Mesenchymal stem cell (in vitro differentiated cells and primary cell): ENCODE data around the gene PAK4.

ENCODE experiments used
- DNase-seq: peaks from one replicate; pipeline ENCODE4 v3.0.0-alpha.2; 2013
- H2AFZ ChIP-seq: one replicate; pipeline ENCODE4 v1.6.1; 2013; ENCODE audit warnings: low read depth, mild to moderate bottlenecking, control low read depth, inconsistent platforms, low read length, moderate library complexity
- H2AK5ac ChIP-seq: 2 replicates; pipeline ENCODE4 v1.6.1; 2013; ENCODE audit warnings: low read length, moderate library complexity, mild to moderate bottlenecking, inconsistent platforms; ENCODE audit not compliant: severe bottlenecking
- H2BK120ac ChIP-seq: one replicate; pipeline ENCODE4 v1.6.1; 2013; ENCODE audit warnings: low read depth, mild to moderate bottlenecking, inconsistent platforms, low read length, moderate library complexity
- H2BK12ac ChIP-seq, 2 experiments: one replicate each; pipeline ENCODE4 v1.6.1; 2013; ENCODE audit warnings: inconsistent platforms in 2 of 2, low read length in 2 of 2, mild to moderate bottlenecking in 2 of 2, moderate library complexity in 2 of 2, control low read depth in 1 of 2
- H2BK15ac ChIP-seq: one replicate; pipeline ENCODE4 v1.6.1; 2013; ENCODE audit warnings: mild to moderate bottlenecking, low read depth, inconsistent platforms; ENCODE audit not compliant: poor library complexity, severe bottlenecking
- H2BK5ac ChIP-seq: 2 replicates; pipeline ENCODE4 v1.6.1; 2013; ENCODE audit warnings: low read depth, mild to moderate bottlenecking, low read length, control low read depth, inconsistent platforms; ENCODE audit not compliant: poor library complexity, severe bottlenecking
- H3K14ac ChIP-seq, 2 experiments: one replicate each; pipeline ENCODE4 v1.6.1; 2013; ENCODE audit warnings: inconsistent platforms in 2 of 2, low read length in 2 of 2, control low read depth in 1 of 2, mild to moderate bottlenecking in 1 of 2, moderate library complexity in 1 of 2
- H3K18ac ChIP-seq, 2 experiments: one replicate each; pipeline ENCODE4 v1.6.1; 2013; ENCODE audit warnings: inconsistent platforms in 2 of 2, low read length in 2 of 2, control low read depth in 1 of 2, low read depth in 1 of 2, mild to moderate bottlenecking in 1 of 2
- H3K23ac ChIP-seq, 2 experiments: one replicate each; pipeline ENCODE4 v1.6.1; 2013; ENCODE audit warnings: inconsistent platforms in 2 of 2, low read length in 2 of 2, mild to moderate bottlenecking in 2 of 2, moderate library complexity in 2 of 2, control low read depth in 1 of 2
- H3K27ac ChIP-seq: 2 replicates; pipeline ENCODE4 v1.5.1; 2013; ENCODE audit warnings: mild to moderate bottlenecking, moderate library complexity, low read length, control low read depth, inconsistent platforms; ENCODE audit not compliant: poor library complexity, severe bottlenecking
- H3K27me3 ChIP-seq, 2 experiments: 2 replicates each; pipeline versions ENCODE4 v1.6.1 to v1.7.0; 2013; ENCODE audit warnings: low read length in 2 of 2, mild to moderate bottlenecking in 2 of 2, moderate library complexity in 2 of 2, control low read depth in 1 of 2, inconsistent platforms in 1 of 2; ENCODE audit not compliant: control insufficient read depth in 1 of 2, insufficient read depth in 1 of 2
- H3K36me3 ChIP-seq, 2 experiments: 2 replicates each; pipeline versions ENCODE4 v1.6.1 to v1.7.0; 2013; ENCODE audit warnings: low read length in 2 of 2, control low read depth in 1 of 2, inconsistent platforms in 1 of 2, low read depth in 1 of 2, mild to moderate bottlenecking in 1 of 2; ENCODE audit not compliant: insufficient read depth in 2 of 2, control insufficient read depth in 1 of 2
- H3K4ac ChIP-seq, 2 experiments: one replicate each; pipeline ENCODE4 v1.6.1; 2013; ENCODE audit warnings: inconsistent platforms in 2 of 2, low read length in 2 of 2, mild to moderate bottlenecking in 2 of 2, moderate library complexity in 2 of 2, control low read depth in 1 of 2, low read depth in 1 of 2
- H3K4me1 ChIP-seq: 2 replicates; pipeline ENCODE4 v1.6.1; 2013; ENCODE audit warnings: low read depth, low read length, control low read depth; ENCODE audit not compliant: control insufficient read depth, insufficient read depth
- H3K4me2 ChIP-seq: 2 replicates; pipeline ENCODE4 v1.6.1; 2013; ENCODE audit warnings: low read length, mild to moderate bottlenecking, inconsistent platforms; ENCODE audit not compliant: poor library complexity, severe bottlenecking
- H3K4me3 ChIP-seq, 2 experiments: 2 replicates each; pipeline versions ENCODE4 v1.5.1 to v1.7.0; 2013; ENCODE audit warnings: low read length in 2 of 2, mild to moderate bottlenecking in 2 of 2, control low read depth in 1 of 2, low read depth in 1 of 2; ENCODE audit not compliant: insufficient read depth in 1 of 2
- H3K79me1 ChIP-seq: replicated peaks from 2 replicates; pipeline ENCODE4 v1.6.1; 2013; ENCODE audit warnings: mild to moderate bottlenecking, control low read depth, low read length, inconsistent platforms; ENCODE audit not compliant: poor library complexity, severe bottlenecking
- H3K9ac ChIP-seq: 2 replicates; pipeline ENCODE4 v1.7.0; 2013; ENCODE audit warnings: mild to moderate bottlenecking, low read length, moderate library complexity
- H3K9me3 ChIP-seq: 2 replicates; pipeline ENCODE4 v1.7.0; 2013; ENCODE audit warnings: mild to moderate bottlenecking, low read length; ENCODE audit not compliant: control insufficient read depth
- H4K8ac ChIP-seq: one replicate; pipeline ENCODE4 v1.6.1; 2013; ENCODE audit warnings: inconsistent platforms, mild to moderate bottlenecking, low read length, moderate library complexity
- H4K91ac ChIP-seq: one replicate; pipeline ENCODE4 v1.6.1; 2013; ENCODE audit warnings: mild to moderate bottlenecking, low read length, inconsistent platforms
- WGBS: methylation state at CpG from one replicate; pipeline ENCODE4 v1.1.7; 2013; ENCODE audit warnings: mixed read lengths; 5-methylcytosine and 5-hydroxymethylcytosine counted together

Gene PAK4

GRCh38 chr19:39165857-39166256 is 40.3 kb downstream of the PAK4 start:
- peaks cover 5 to 49% of the 10 kb centered on the region in 2 experiments for H3K36me3 ChIP-seq

GRCh38 chr19:39166571-39167391 is 41.2 kb downstream of the PAK4 start:
- peaks cover 6 to 52% of the 10 kb centered on the region in 2 experiments for H3K36me3 ChIP-seq
- WGBS = 76% methylated on average over 24 of the region's 24 CpGs
- H3K27ac ChIP-seq = no peak overlapping the region

More at GRCh38 chr19:39165857-39166256, 40.3 kb downstream of the PAK4 start:
- no peak overlapping the region for H4K8ac ChIP-seq
- no peak for DNase-seq
- no peak overlapping the region for H2BK12ac ChIP-seq
- no peaks in the 10 kb centered on the region for H3K9me3 ChIP-seq
- no peak overlapping the region for H2BK120ac ChIP-seq
- no peak overlapping the region for H4K91ac ChIP-seq
- no peak overlapping the region for H2BK5ac ChIP-seq
- no peak overlapping the region for H3K4me3 ChIP-seq
- no peak overlapping the region for H3K4ac ChIP-seq
- H3K79me1 ChIP-seq = peaks cover 74% of the 10 kb centered on the region
- H3K18ac ChIP-seq = no peak overlapping the region
- no peak overlapping the region for H2BK15ac ChIP-seq
- no peak overlapping the region for H2AFZ ChIP-seq
- H3K9ac ChIP-seq = no peak overlapping the region
- 91% methylated on average over 7 of the region's 7 CpGs for whole genome bisulfite sequencing
- no peak overlapping the region for H3K4me2 ChIP-seq
- H3K4me1 ChIP-seq = peaks cover 24% of the 10 kb centered on the region
- H3K27ac ChIP-seq = no peak overlapping the region
- no peak overlapping the region for H2AK5ac ChIP-seq
- no peak overlapping the region for H3K23ac ChIP-seq
- no peaks in the 10 kb centered on the region for H3K27me3 ChIP-seq
- H3K14ac ChIP-seq = no peak overlapping the region

GRCh38 chr19:39167461-39168257 is 42.1 kb downstream of the PAK4 start:
- Histone ChIP-seq H2AK5ac (no peak overlapping the region), H2BK5ac (no peak overlapping the region), H3K4me1 (peaks cover 32% of the 10 kb centered on the region), H3K9ac (no peak overlapping the region), H3K4me2 (no peak overlapping the region), H3K79me1 (peaks cover 66% of the 10 kb centered on the region), H4K8ac (no peak overlapping the region), H2AFZ (no peak overlapping the region), H4K91ac (no peak overlapping the region), H2BK120ac (no peak overlapping the region), H2BK15ac (no peak overlapping the region), H3K4ac (no peak overlapping the region), H3K4me3 (no peak overlapping the region), H2BK12ac (no peak overlapping the region), H3K27me3 (no peaks in the 10 kb centered on the region), H3K36me3 (peaks cover 6 to 60% of the 10 kb centered on the region in 2 experiments), H3K9me3 (no peaks in the 10 kb centered on the region), H3K18ac (no peak overlapping the region), H3K23ac (no peak overlapping the region), H3K27ac (no peak overlapping the region), H3K14ac (no peak overlapping the region)
- 84% methylated on average over 20 of the region's 25 CpGs for WGBS
- DNase-seq = no peak

More at GRCh38 chr19:39166571-39167391, 41.2 kb downstream of the PAK4 start:
- Histone ChIP-seq H2BK5ac (no peak overlapping the region), H4K8ac (no peak overlapping the region), H3K4me2 (no peak overlapping the region), H3K4me1 (peaks cover 29% of the 10 kb centered on the region), H3K9ac (no peak overlapping the region), H3K79me1 (peaks cover 67% of the 10 kb centered on the region), H2BK15ac (no peak overlapping the region), H4K91ac (no peak overlapping the region), H3K14ac (no peak overlapping the region), H2AK5ac (no peak overlapping the region), H3K4ac (no peak overlapping the region), H3K9me3 (no peaks in the 10 kb centered on the region), H3K27me3 (no peaks in the 10 kb centered on the region), H2BK120ac (no peak overlapping the region), H2AFZ (no peak overlapping the region), H3K23ac (no peak overlapping the region), H3K18ac (no peak overlapping the region), H3K4me3 (no peak overlapping the region), H2BK12ac (no peak overlapping the region)
- DNase-seq = no peak
